Activated CD8-positive, alpha-beta memory T cell treated with anti-CD3 and anti-CD28 coated beads, Interleukin-2, amount 50 U/mL, for 48 hours (primary cell): ENCODE measurements around the gene ALKBH8.
"Not testable (repeated sequence)": the region's sequence is repeated elsewhere in the genome, so short reads cannot be mapped to it uniquely, and the experiment has no call there.

ENCODE experiments used
- DNase-seq: peaks from one replicate; pipeline ENCODE4 v3.0.0-alpha.2; 2020

ALKBH8 gene

GRCh38 chr11:107565219-107565937 lies at the start of gene ALKBH8:
ALKBH8 (minus strand) TSS chr11:107565735; CDS start chr11:107560893, 4,842 bp downstream.
- peak; percentile 86 for DNase-seq

GRCh38 chr11:107612445-107612844 lies 46.9 kb upstream of the ALKBH8 start:
- no peak for DNase-seq

- DNase-seq = no peak
Observed at GRCh38 chr11:107609400-107610218, 44.1 kb upstream of the ALKBH8 start.

- no peak for DNase-seq
Observed at GRCh38 chr11:107608809-107609208, 43.3 kb upstream of the ALKBH8 start.

GRCh38 chr11:107606141-107606540 lies 40.6 kb upstream of the ALKBH8 start:
- no peak for DNase-seq

- no peak for DNase-seq
Observed at GRCh38 chr11:107605061-107606006, 39.8 kb upstream of the ALKBH8 start.

GRCh38 chr11:107598225-107599139 lies 32.9 kb upstream of the ALKBH8 start:
- DNase-seq = no peak

GRCh38 chr11:107594736-107595135 lies 29.2 kb upstream of the ALKBH8 start:
- DNase-seq = no peak

- DNase-seq = no peak
Observed at GRCh38 chr11:107593951-107594350, 28.4 kb upstream of the ALKBH8 start.

- no peak for DNase-seq
Observed at GRCh38 chr11:107592813-107593212, 27.3 kb upstream of the ALKBH8 start.

- no peak for DNase-seq
Observed at GRCh38 chr11:107592231-107592590, 26.7 kb upstream of the ALKBH8 start.

GRCh38 chr11:107591378-107592230 lies 26.1 kb upstream of the ALKBH8 start:
- DNase-seq = peak; percentile 61

- peak; percentile 70 for DNase-seq
Observed at GRCh38 chr11:107590460-107591377, 25.2 kb upstream of the ALKBH8 start, which contains the start of gene ELMOD1. ELMOD1 (plus strand) TSS chr11:107591147; CDS start chr11:107618190, 27,043 bp downstream.

- no peak for DNase-seq
Observed at GRCh38 chr11:107587306-107587979, 21.9 kb upstream of the ALKBH8 start.

GRCh38 chr11:107583629-107584195 lies 18.2 kb upstream of the ALKBH8 start:
- no peak for DNase-seq

GRCh38 chr11:107581147-107581546 lies 15.6 kb upstream of the ALKBH8 start:
- no peak for DNase-seq

GRCh38 chr11:107579169-107579568 lies 13.6 kb upstream of the ALKBH8 start:
- DNase-seq = not testable (repeated sequence)

GRCh38 chr11:107577346-107577711 lies 11.8 kb upstream of the ALKBH8 start:
- no peak for DNase-seq
